ENCODE data around the gene ITGB2.
A peak's percentile ranks its signal among the peaks of the same experiment; 100 is the strongest.

Gene ITGB2

DNA sequence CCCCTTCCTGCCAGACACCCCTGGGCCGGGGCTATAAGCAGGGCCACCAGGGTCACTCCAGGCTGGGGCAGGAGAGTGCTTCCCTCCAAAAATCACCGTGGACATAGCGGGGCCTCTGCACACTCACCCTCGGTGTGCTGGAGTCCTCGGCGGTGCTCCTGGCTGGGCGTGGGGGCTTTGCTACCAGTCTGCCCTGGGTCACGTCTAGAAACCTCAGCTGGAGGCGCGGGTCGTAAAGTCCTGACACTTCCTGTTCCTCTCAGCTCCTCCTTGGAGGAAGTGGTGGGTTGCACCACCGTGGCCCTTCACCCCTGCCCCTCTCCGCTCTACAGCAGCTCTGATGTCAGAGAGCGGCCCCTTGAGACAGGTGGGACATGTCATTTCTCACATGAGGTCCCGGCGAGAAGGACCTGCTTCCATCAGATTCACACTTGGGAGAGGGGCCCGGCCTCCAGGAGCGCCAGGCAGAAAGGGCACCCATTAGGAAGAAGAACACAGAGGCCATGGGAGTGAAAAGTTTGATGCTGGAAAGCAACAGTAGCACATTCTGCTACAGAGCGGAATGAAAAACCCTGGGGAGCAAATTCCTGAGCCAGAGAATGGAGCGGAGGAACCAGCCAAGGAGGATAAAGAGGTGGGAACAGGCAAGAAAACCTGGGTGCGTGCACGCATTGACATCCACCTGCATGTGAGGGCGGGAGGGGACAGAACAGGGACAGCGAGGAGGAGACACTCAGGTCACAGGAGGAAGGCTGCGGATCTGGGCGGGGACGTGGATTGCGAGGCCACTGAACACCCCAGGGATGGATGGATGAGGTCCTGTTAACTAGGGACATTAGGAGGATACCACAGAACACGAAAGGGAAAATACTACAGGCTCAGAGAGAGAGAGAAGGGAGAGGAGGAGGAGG, at the start of gene ITGB2:
Gene ITGB2 (minus strand): TSS at position 206 of the 911 bp plus-strand sequence. CDS start 10,117 bp downstream, outside the sequence.
- DNase-seq (ENCODE audit: low read depth), result peak; percentile 58

DNA sequence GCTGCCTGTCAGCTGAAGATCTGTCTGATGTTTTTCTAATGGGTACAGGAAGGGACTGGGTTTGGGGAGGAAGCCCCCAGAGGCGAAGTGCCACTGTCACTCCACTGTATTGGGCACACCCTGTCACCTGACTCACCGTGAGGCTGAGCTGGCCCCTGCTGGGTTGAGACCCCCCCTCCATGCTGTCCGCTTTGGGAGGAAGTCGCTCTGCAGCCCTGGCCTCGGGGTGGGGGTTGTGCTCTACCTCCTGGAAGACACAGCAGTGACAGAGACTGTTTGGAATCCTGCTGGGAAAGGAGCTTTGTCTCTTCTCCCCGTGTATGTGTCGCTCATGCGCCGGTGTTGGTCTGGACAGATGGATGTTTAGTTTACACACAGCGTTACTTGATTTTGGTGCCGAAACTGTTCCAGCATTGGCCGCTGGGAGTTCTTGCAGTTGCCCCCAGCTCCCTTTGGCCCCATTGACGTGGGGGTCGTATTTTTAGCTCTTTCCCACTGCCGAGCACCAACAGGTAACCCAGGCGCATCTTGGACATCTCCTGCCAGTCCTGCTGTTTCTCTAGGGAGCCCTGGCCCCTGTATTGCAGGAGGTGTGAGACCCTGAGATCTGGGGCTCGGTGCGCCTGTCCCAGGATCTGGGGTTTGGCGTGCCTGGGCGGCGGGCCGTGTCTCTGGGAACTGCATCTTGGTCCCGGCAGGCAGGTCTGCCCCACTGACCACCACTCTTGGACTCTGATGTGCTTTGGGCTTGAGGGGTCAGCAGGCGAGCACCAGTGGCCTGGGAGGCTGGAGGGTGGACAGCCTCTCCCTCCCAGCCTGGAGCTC, 49.4 kb upstream of the ITGB2 start:
- no peak for DNase-seq (ENCODE audit: low read depth)

- no peak for DNase-seq (ENCODE audit: low read depth)
Measured at GRCh38 chr21:44969066-44969670, 48.5 kb upstream of the ITGB2 start.

GRCh38 chr21:44967082-44968047, 46.7 kb upstream of the ITGB2 start:
- no peak for DNase-seq (ENCODE audit: low read depth)

GRCh38 chr21:44966135-44967081, 45.7 kb upstream of the ITGB2 start:
- DNase-seq (ENCODE audit: low read depth), result no peak

GRCh38 chr21:44965251-44966022, 44.7 kb upstream of the ITGB2 start:
- peak; percentile 15 for DNase-seq (ENCODE audit: low read depth)

- no peak for DNase-seq (ENCODE audit: low read depth)
Measured at GRCh38 chr21:44964381-44964780, 43.7 kb upstream of the ITGB2 start.

DNA sequence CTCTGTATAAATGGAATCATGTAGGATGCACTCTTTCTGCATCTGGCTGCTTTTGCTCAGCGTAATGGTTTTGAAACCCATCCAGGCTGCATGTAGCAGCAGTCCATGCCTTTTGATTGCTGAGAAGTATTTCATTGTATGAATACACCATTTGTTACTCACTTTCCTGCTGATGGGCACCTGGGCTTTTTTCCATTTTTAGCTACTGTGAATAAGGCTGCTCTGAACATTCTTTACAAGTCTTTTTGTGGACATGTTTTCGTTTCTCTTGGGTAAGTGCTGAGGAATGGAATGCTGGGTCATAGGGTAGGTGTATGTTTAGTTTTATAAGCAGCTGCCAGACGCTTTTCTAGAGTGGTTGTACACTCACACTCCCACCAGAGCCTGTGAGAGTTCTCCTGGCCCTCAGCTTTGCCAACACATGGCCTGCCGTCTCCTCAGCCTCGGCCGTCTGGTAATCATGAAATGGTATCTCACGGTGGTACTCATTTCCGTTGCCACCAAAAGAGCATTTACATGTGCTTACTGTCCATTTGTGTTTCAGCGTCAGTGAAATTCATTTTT, 41.8 kb upstream of the ITGB2 start:
- DNase-seq (ENCODE audit: low read depth), result no peak

GRCh38 chr21:44960141-44961092, 39.7 kb upstream of the ITGB2 start:
- DNase-seq (ENCODE audit: low read depth), result no peak

- no peak for DNase-seq (ENCODE audit: low read depth)
Measured at GRCh38 chr21:44959376-44960091, 38.8 kb upstream of the ITGB2 start.

DNA sequence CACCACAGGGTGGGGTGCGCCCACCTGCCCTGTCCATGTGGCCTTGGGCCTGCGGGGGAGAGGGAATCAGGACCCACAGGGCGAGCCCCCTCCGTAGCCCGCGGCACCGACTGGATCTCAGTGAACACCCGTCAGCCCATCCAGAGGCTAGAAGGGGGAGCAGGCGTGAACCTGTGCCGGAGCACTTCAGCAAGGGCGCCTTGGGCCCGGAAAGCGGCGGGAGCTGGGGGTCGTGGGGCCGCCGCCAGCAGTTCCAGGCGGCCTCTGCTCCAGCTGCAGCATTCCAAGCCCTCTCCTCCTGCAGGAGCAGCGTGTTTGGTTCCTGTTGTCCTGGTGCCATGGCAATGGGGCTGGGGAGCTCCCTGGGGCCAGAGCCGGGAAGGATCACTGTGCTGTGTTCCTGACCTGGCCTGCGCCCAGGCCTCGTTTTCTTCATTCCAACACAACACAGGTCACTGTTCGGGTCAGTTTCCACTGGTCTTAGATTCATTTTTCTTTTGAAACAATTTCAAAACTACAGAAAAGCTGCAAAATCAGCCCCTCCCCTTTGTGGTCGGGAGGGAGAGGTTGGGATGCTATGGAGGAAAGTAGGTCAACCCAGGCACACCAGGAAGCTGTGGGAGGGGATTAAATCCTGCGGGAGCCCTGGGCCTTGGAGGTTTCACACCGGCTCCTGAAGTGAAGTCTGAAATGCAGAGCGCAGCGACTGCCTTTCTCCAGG, 37.9 kb upstream of the ITGB2 start:
- no peak for DNase-seq (ENCODE audit: low read depth)

GRCh38 chr21:44957901-44958451, 37.3 kb upstream of the ITGB2 start:
- DNase-seq (ENCODE audit: low read depth), result no peak

- no peak for DNase-seq (ENCODE audit: low read depth)
Measured at GRCh38 chr21:44957047-44957831, 36.5 kb upstream of the ITGB2 start.

GRCh38 chr21:44956356-44957046, 35.8 kb upstream of the ITGB2 start:
- DNase-seq (ENCODE audit: low read depth), result no peak

DNA sequence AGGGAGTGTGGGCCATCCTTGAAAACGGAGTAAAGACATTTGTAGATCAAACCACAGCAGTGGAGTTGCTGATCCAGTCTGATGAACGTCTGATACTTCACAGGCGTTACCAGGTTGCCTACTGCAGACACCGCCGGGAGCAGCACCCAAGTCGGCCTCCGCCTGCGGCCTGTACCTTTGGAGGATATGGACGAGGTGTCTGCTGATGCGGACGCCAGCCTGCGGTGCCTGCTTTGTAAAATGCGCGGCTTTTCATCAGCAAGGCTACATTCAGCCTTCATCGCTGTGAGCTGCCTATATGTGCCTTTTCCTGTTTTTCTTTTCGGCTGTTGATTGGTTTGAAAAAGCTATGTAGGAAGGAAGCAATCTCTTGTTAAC, 35.1 kb upstream of the ITGB2 start:
- DNase-seq (ENCODE audit: low read depth), result no peak

Measured in activated T-cell treated with anti-CD3 and anti-CD28 coated beads for 48 hours (primary cell).